Calu3 (cell line): ENCODE results near the gene ANXA5. TPM values are rescaled to one million over a fixed set of nuclear protein-coding genes. Genes with fewer than 3 reads are reported as not detected.

Experiments used
- BruUV-seq: library from RNA; stranded (reverse); fragments of 400-500 nt; replicated peaks from 2 replicates; lab custom pipeline; 2021; lab: Mats Ljungman, UMichigan
- CTCF ChIA-PET: fragments of 300-600 bp; sonication (Branson Sonifier 250); formaldehyde crosslinking; loops from one replicate; lab custom pipeline; 2022; ENCODE audit warnings: antibody characterized with exemption; lab: Charles Lee
- DNase-seq: peaks from one replicate; pipeline ENCODE4 v3.0.0; 2022
- H3K27ac Mint-ChIP-seq: one replicate; pipeline ENCODE4 v1.8.0; 2022; ENCODE audit warnings: mixed read lengths; ENCODE audit not compliant: unreplicated experiment
- H3K27me3 Mint-ChIP-seq: one replicate; pipeline ENCODE4 v1.8.0; 2022; ENCODE audit warnings: mixed read lengths; ENCODE audit not compliant: unreplicated experiment
- H3K36me3 Mint-ChIP-seq: one replicate; pipeline ENCODE4 v1.8.0; 2022; ENCODE audit warnings: mild to moderate bottlenecking, moderate library complexity, mixed read lengths; ENCODE audit not compliant: insufficient read depth, unreplicated experiment
- H3K4me1 Mint-ChIP-seq: one replicate; pipeline ENCODE4 v1.8.0; 2022; ENCODE audit warnings: mild to moderate bottlenecking, low read depth, mixed read lengths; ENCODE audit not compliant: unreplicated experiment
- H3K4me3 Mint-ChIP-seq: one replicate; pipeline ENCODE4 v1.8.0; 2022; ENCODE audit warnings: mild to moderate bottlenecking, low read depth, moderate library complexity, mixed read lengths; ENCODE audit not compliant: unreplicated experiment
- H3K9me3 Mint-ChIP-seq: one replicate; pipeline ENCODE4 v1.8.0; 2022; ENCODE audit warnings: low read depth, mixed read lengths; ENCODE audit not compliant: unreplicated experiment
- CTCF ChIP-seq: fragments of 200-600 bp; IDR thresholded peaks from one replicate; pipeline ENCODE4 v1.8.0; 2022; ENCODE audit warnings: antibody characterized with exemption; ENCODE audit not compliant: unreplicated experiment
- intact Hi-C: fragments of 100-400 bp; cut with micrococcal nuclease; formaldehyde crosslinking; loops from one replicate; pipeline ENCODE4 v1.10.0; 2022; ENCODE audit not compliant: unreplicated experiment
- total RNA-seq: library from RNA; stranded (reverse); gene quantifications from 2 replicates; pipeline ENCODE4 v1.2.3, GENCODE V29; 2022

Gene ANXA5
- total RNA-seq, 1 experiment from 2014 or later, result 273 TPM

DNA sequence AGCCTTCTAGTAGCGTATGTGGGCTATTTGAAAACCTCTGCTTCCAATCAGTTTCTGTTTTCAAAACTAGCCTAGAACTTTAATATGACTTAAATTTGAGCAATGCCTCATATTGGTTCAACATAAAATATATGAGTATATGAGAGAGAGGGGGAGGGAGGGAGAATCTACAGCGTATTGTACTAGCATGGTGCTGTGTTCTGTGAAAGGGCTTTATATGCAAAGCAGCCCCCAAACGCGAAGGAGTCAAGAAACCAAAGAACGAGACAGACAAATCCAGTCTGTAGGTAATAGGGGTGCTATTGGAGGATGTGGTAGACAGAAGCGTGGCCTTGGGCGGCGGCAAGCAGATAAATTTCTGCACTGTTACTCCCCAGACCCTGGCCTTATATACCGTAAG, 784 bp upstream of the ANXA5 start:
- intact Hi-C loops, result no loop called here
- CTCF ChIA-PET, result no interaction called here
- no peak overlapping the region for H3K4me3 Mint-ChIP-seq
- BruUV-seq, result TSS peak; percentile 82
- no peak for TF ChIP-seq CTCF
- DNase-seq, result no peak
- no peaks in the 10 kb centered on the region for H3K27me3 Mint-ChIP-seq
- peaks cover 29% of the 10 kb centered on the region for H3K4me1 Mint-ChIP-seq
- H3K36me3 Mint-ChIP-seq, result peaks cover 35% of the 10 kb centered on the region
- H3K27ac Mint-ChIP-seq, result peak overlapping the region; percentile 71
- H3K9me3 Mint-ChIP-seq, result no peaks in the 10 kb centered on the region

DNA sequence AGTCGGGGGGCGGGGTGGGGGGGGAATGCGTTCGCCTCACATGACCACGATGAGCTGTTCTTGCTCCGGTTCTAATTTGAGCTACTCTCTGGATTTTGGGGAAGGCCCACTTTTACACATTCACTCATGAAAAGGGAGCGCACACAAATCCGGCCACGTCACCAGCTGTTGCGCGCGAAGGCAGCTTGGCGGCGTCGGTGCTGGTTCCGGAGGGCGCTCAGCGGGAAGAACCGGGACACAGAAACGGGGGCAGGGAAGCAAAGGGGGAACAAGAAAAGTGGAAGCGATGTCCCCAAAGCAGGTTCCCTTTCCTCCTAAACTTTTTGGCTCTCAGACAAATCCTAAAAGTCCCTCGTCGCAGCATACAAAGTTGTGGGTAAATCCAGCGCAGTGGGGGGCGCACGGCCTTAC, 605 bp downstream of the ANXA5 start:
- peak; percentile 28 for DNase-seq
- Mint-ChIP-seq H3K36me3 (peaks cover 35% of the 10 kb centered on the region), H3K4me3 (no peak overlapping the region), H3K4me1 (peaks cover 29% of the 10 kb centered on the region), H3K27me3 (no peaks in the 10 kb centered on the region), H3K27ac (peak overlapping the region; percentile 97), H3K9me3 (no peaks in the 10 kb centered on the region)
- BruUV-seq, result no TSS peak
- CTCF ChIA-PET, result interaction anchor here (0.7 kb wide), 1 partner anchor 88 kb away, joined by 3 read pairs; no protein-coding TSS in a partner anchor
- intact Hi-C loops, result no loop called here
- no peak for TF ChIP-seq CTCF

GRCh38 chr4:121693886-121694285, 2.9 kb downstream of the ANXA5 start:
- no peak overlapping the region for H3K27ac Mint-ChIP-seq
- H3K4me3 Mint-ChIP-seq, result no peak overlapping the region
- no peak for DNase-seq
- CTCF ChIA-PET, result no interaction called here
- intact Hi-C loops, result no loop called here
- H3K36me3 Mint-ChIP-seq, result peaks cover 35% of the 10 kb centered on the region
- H3K9me3 Mint-ChIP-seq, result no peaks in the 10 kb centered on the region
- no peaks in the 10 kb centered on the region for H3K27me3 Mint-ChIP-seq
- TF ChIP-seq CTCF, result no peak
- no TSS peak for BruUV-seq
- H3K4me1 Mint-ChIP-seq, result peaks cover 14% of the 10 kb centered on the region

DNA sequence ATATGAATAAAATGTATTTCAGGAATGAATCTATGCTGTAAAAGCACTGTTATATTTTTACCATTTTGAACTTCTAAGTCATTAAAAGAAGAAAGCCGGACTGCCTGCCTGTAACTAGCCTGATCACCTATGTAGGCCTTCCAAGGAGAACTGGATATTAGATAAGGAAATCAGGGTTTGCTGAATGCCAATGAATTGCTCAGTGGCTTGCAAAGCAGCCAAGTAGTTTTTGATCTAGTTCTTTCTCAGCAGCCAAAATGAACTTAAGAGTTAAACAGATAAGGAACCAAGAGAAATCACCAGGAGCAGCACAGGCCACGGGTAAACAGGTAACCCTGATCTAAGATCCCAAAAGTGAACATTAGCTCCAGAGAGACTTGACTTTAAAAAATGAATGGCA, 3.3 kb downstream of the ANXA5 start:
- CTCF ChIA-PET, result no interaction called here
- Mint-ChIP-seq H3K36me3 (peaks cover 35% of the 10 kb centered on the region), H3K4me1 (peaks cover 10% of the 10 kb centered on the region), H3K9me3 (no peaks in the 10 kb centered on the region), H3K4me3 (no peak overlapping the region), H3K27me3 (no peaks in the 10 kb centered on the region), H3K27ac (no peak overlapping the region)
- DNase-seq, result no peak
- TF ChIP-seq CTCF, result no peak
- BruUV-seq, result no TSS peak
- intact Hi-C loops, result no loop called here
